GM12865 (cell line): Measurements from ENCODE around the gene TPST1.

Experiments used
- DNase-seq: peaks from one replicate; pipeline ENCODE4 v3.0.0; 2010; ENCODE audit warnings: low read depth
- H3K4me3 ChIP-seq: 2 replicates; pipeline ENCODE4 v1.5.1; 2011; ENCODE audit warnings: mild to moderate bottlenecking, low read depth, low read length, control low read depth
- CTCF ChIP-seq: IDR thresholded peaks from 2 replicates; pipeline ENCODE4 v1.5.1; 2011; ENCODE audit warnings: low read length, control low read depth, low read depth, inconsistent platforms; ENCODE audit not compliant: insufficient read depth; ENCODE audit errors: missing control alignments

The TPST1 gene

DNA sequence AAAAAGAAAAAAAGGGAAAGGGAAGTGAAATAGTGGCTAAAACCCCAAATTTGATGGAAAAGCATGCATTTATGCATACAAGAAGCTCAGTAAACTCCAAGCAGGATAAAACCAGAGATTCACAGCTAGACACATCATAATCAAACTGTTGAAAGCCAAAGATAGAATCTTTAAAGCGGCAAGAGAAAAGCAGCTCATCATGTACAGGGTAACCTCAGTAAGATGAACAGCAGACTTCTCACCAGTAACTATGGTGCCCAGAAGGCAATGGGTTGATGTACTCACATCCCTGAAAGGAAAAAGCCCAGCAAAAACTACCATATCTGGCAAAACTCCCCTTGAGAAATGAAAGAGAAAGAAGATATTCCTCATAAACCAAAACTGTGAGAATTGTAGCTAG is 60.4 kb downstream of the TPST1 start:
- no peak overlapping the region for H3K4me3 ChIP-seq
- no peak for DNase-seq
- no peak for TF ChIP-seq CTCF

DNA sequence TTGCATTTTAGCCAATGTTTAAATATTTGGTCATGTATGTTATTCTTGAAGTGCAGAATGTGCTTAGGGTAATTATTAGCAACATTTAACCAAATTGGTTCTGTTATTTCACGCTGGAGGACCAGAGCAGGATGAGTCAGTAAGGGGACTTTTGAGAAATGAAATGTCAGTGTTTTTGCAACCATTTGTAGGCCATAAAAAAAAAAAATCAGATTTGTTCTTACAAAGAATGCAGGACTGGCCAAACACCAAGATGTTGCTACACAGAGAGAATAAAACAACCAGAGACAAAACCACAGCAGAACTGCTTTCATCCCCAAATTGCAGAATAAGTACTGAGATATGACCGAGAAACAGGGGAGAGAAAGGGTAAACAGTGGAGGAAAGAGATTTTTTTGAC is 62.1 kb downstream of the TPST1 start:
- no peak for TF ChIP-seq CTCF
- H3K4me3 ChIP-seq = no peak overlapping the region
- no peak for DNase-seq

GRCh38 chr7:66269978-66270377 is 64.8 kb downstream of the TPST1 start:
- no peak overlapping the region for H3K4me3 ChIP-seq
- no peak for TF ChIP-seq CTCF
- no peak for DNase-seq

DNA sequence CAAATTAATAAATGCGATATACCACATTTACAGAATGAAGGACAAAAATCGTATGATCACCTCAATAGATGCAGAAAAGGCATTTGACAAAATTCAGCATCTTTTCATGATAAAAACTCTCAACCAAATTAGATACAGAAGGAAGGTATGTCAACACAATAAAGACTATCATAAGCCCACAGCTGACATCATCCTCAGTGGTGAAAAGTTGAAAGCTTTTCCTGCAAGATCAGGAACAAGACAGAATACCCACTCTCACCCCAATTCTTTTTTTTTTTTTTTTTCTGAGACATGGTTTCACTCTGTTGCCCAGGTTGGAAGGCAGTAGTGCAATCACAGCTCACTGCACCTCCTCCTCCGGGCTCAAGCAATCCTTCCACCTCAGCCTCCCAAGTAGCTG is 67.2 kb downstream of the TPST1 start:
- TF ChIP-seq CTCF = no peak
- H3K4me3 ChIP-seq = no peak overlapping the region
- no peak for DNase-seq

DNA sequence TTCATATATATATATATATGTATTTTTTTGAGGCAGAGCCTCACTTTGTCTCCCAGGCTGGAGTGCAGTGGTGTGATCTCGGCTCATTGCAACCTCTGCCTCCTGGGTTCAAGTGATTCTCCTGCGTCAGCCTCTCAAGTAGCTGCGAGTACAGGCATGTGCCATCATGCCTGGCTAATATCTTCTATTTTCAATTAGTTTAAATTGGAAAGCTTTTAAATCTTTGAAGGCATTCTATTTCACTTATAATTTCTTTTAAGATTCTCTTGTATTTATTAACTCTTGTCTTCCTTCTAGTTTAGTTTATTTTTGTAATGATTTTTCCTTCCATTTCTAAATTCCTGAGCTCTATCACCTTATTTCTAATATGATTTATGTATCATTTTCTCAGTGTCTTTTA is 71.2 kb downstream of the TPST1 start:
- no peak for TF ChIP-seq CTCF
- no peak for DNase-seq
- no peak overlapping the region for H3K4me3 ChIP-seq

- no peak for TF ChIP-seq CTCF
- no peak overlapping the region for H3K4me3 ChIP-seq
- no peak for DNase-seq
Measured at GRCh38 chr7:66277492-66277891, 72.4 kb downstream of the TPST1 start.

DNA sequence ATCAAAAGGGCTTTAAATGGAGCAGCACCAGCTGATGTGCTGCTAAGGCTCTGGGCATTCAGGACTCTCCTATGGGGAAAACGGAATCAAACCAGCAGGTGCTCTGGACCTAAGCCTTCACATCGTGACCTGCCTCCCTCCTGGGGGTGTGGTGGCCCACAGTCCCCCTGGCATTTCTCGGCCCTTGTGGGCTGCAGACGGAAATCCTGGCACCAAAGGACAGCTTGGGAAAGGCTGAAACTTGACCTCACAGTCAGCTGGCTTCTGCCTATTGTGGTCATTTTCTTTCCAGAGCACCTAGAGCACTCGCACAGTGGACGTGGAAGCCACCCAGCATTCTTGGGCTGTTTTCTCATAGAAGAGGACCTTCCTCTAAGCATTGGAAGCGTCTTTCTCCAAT is 74.8 kb downstream of the TPST1 start:
- no peak overlapping the region for H3K4me3 ChIP-seq
- no peak for DNase-seq
- no peak for TF ChIP-seq CTCF
